Fibroblast of lung (primary cell): ENCODE results near the gene NEK4. TPM values are rescaled to one million over a fixed set of nuclear protein-coding genes. Genes with fewer than 3 reads are reported as not detected.

Source experiments
- DNase-seq, 2 donors: peaks; one replicate each; pipeline versions ENCODE4 v3.0.0 to v3.0.0-alpha.2; 2010; ENCODE audit warnings: low read depth in 2 of 2
- H2AFZ ChIP-seq: 2 replicates; pipeline ENCODE4 v1.5.1; 2012; ENCODE audit warnings: low read length, control low read depth, inconsistent platforms
- H3K27ac ChIP-seq: 2 replicates; pipeline ENCODE4 v1.5.1; 2011; ENCODE audit warnings: low read length, control low read depth; ENCODE audit not compliant: insufficient read depth
- H3K27me3 ChIP-seq: 2 replicates; pipeline ENCODE4 v1.5.1; 2011; ENCODE audit warnings: mild to moderate bottlenecking, low read length; ENCODE audit not compliant: control insufficient read depth, insufficient read depth
- H3K36me3 ChIP-seq: 2 replicates; pipeline ENCODE4 v1.5.1; 2011; ENCODE audit warnings: low read length; ENCODE audit not compliant: control insufficient read depth, insufficient read depth
- H3K4me1 ChIP-seq: 2 replicates; pipeline ENCODE4 v1.5.1; 2011; ENCODE audit warnings: low read length; ENCODE audit not compliant: control insufficient read depth, insufficient read depth; ENCODE audit errors: extremely low read depth
- H3K4me2 ChIP-seq: 2 replicates; pipeline ENCODE4 v1.5.1; 2011; ENCODE audit warnings: low read length, control low read depth; ENCODE audit not compliant: insufficient read depth; ENCODE audit errors: extremely low read depth
- H3K4me3 ChIP-seq, 4 experiments: fragments of 200-600 bp in 1 of 4; sonication (generic) in 1 of 4; replicated peaks in 1 of 4; 2 replicates each; pipeline ENCODE4 v1.5.1; 2011 to 2016; ENCODE audit warnings: low read length in 4 of 4, low read depth in 3 of 4, mild to moderate bottlenecking in 3 of 4, control low read depth in 2 of 4, inconsistent platforms in 1 of 4, mixed read lengths in 1 of 4; ENCODE audit not compliant: insufficient read depth in 1 of 4; ENCODE audit errors: control extremely low read depth in 1 of 4
- H3K79me2 ChIP-seq: 2 replicates; pipeline ENCODE4 v1.5.1; 2012; ENCODE audit warnings: mild to moderate bottlenecking, low read length, inconsistent platforms; ENCODE audit not compliant: control insufficient read depth, insufficient read depth
- H3K9ac ChIP-seq: 2 replicates; pipeline ENCODE4 v1.5.1; 2011; ENCODE audit warnings: mild to moderate bottlenecking, low read length, control low read depth; ENCODE audit not compliant: insufficient read depth
- H3K9me3 ChIP-seq: 2 replicates; pipeline ENCODE4 v1.5.1; 2012; ENCODE audit warnings: low read depth, low read length; ENCODE audit not compliant: control insufficient read depth, insufficient read depth
- H4K20me1 ChIP-seq: 2 replicates; pipeline ENCODE4 v1.5.1; 2011; ENCODE audit warnings: low read length; ENCODE audit not compliant: control insufficient read depth, insufficient read depth; ENCODE audit errors: extremely low read depth
- CTCF ChIP-seq, 2 donors: IDR thresholded peaks in 1 of 2; conservative IDR thresholded peaks in 1 of 2; 1 replicate in 1 of 2; 2 replicates in 1 of 2; pipeline ENCODE4 v1.5.1; 2011 to 2012; ENCODE audit warnings: low read length in 2 of 2, control low read depth in 1 of 2, inconsistent platforms in 1 of 2, low read depth in 1 of 2, mild to moderate bottlenecking in 1 of 2
- EZH2 ChIP-seq: IDR thresholded peaks from 2 replicates; pipeline ENCODE4 v1.5.1; 2012; ENCODE audit warnings: low read length, control low read depth, mild to moderate bottlenecking; ENCODE audit errors: missing control alignments
- polyA plus RNA-seq, 2 donors: library from polyadenylated mRNA; depleted of rRNA in 1 of 2; stranded (reverse) in 1 of 2; unstranded in 1 of 2; fragments of >200 nt; gene quantifications; 2 replicates each; pipeline ENCODE4 v1.2.1, GENCODE V29; 2011 to 2012; ENCODE audit warnings: missing spikeins in 1 of 2
- total RNA-seq: library from RNA; depleted of rRNA; stranded (reverse); fragments of >200 nt; gene quantifications from 2 replicates; pipeline ENCODE4 v1.2.1, GENCODE V29; 2014

Gene NEK4
- total and polyA plus RNA-seq, 2 donors (not counting 1 experiment from before 2014, with no cell fraction given): 16.0 to 24.9 TPM

GRCh38 chr3:52790741-52791140, 20.0 kb upstream of the NEK4 start:
- no peak for DNase-seq
- no peak overlapping the region for H2AFZ ChIP-seq
- no peak for TF ChIP-seq EZH2
- no peak for TF ChIP-seq CTCF (conservative IDR thresholded peaks at IDR 0.05 in 1 of 2, IDR thresholded peaks at IDR 0.05 in 1 of 2; ENCODE audit: low read depth in 1 of 2, low read length in 2 of 2)
- H3K4me2 ChIP-seq: no peak overlapping the region
- peaks cover 8% of the 10 kb centered on the region for H3K27me3 ChIP-seq
- H3K4me1 ChIP-seq: no peaks in the 10 kb centered on the region
- H4K20me1 ChIP-seq: no peaks in the 10 kb centered on the region
- H3K9me3 ChIP-seq: no peaks in the 10 kb centered on the region
- H3K27ac ChIP-seq: no peak overlapping the region
- H3K36me3 ChIP-seq: no peaks in the 10 kb centered on the region
- H3K79me2 ChIP-seq: no peaks in the 10 kb centered on the region
- H3K9ac ChIP-seq: no peak overlapping the region
- H3K4me3 ChIP-seq: no peak overlapping the region

GRCh38 chr3:52790337-52790736, 19.6 kb upstream of the NEK4 start:
- Histone ChIP-seq H3K4me1 (no peaks in the 10 kb centered on the region), H3K36me3 (no peaks in the 10 kb centered on the region), H2AFZ (no peak overlapping the region), H3K27me3 (peaks cover 10% of the 10 kb centered on the region), H4K20me1 (no peaks in the 10 kb centered on the region), H3K79me2 (no peaks in the 10 kb centered on the region), H3K9me3 (no peaks in the 10 kb centered on the region), H3K4me2 (no peak overlapping the region), H3K4me3 (no peak overlapping the region), H3K27ac (no peak overlapping the region), H3K9ac (no peak overlapping the region)
- DNase-seq: no peak
- TF ChIP-seq CTCF (conservative IDR thresholded peaks at IDR 0.05 in 1 of 2, IDR thresholded peaks at IDR 0.05 in 1 of 2; ENCODE audit: low read depth in 1 of 2, low read length in 2 of 2) (no peak), EZH2 (no peak)

- no peak overlapping the region for H3K4me2 ChIP-seq
- H3K79me2 ChIP-seq: no peaks in the 10 kb centered on the region
- H3K9ac ChIP-seq: no peak overlapping the region
- no peak overlapping the region for H3K4me3 ChIP-seq
- no peak for TF ChIP-seq EZH2
- no peak overlapping the region for H3K27ac ChIP-seq
- no peaks in the 10 kb centered on the region for H3K9me3 ChIP-seq
- peaks cover 11% of the 10 kb centered on the region for H3K27me3 ChIP-seq
- H3K4me1 ChIP-seq: no peaks in the 10 kb centered on the region
- no peaks in the 10 kb centered on the region for H4K20me1 ChIP-seq
- H3K36me3 ChIP-seq: no peaks in the 10 kb centered on the region
- no peak for DNase-seq
- no peak overlapping the region for H2AFZ ChIP-seq
Observed at GRCh38 chr3:52789746-52790040, 19.0 kb upstream of the NEK4 start.
